Trophoblast cell (in vitro differentiated cells and primary cell): Measurements from ENCODE around the gene HCAR2.

ENCODE experiments used
- DNase-seq, 2 donors: peaks; one replicate each; pipeline ENCODE4 v3.0.0-alpha.2; 2016
- H2AFZ ChIP-seq: 2 replicates; pipeline ENCODE4 v1.6.1; 2013; ENCODE audit warnings: low read length, moderate library complexity, mild to moderate bottlenecking; ENCODE audit not compliant: insufficient read depth, poor library complexity
- H2AK5ac ChIP-seq: 2 replicates; pipeline ENCODE4 v1.6.1; 2013; ENCODE audit warnings: mild to moderate bottlenecking, low read length
- H2BK120ac ChIP-seq: 2 replicates; pipeline ENCODE4 v1.6.1; 2013; ENCODE audit warnings: low read length, mild to moderate bottlenecking, moderate library complexity; ENCODE audit not compliant: insufficient read depth, poor library complexity
- H2BK12ac ChIP-seq: 2 replicates; pipeline ENCODE4 v1.6.1; 2013; ENCODE audit warnings: mild to moderate bottlenecking, low read length, moderate library complexity
- H2BK5ac ChIP-seq: 2 replicates; pipeline ENCODE4 v1.6.1; 2013; ENCODE audit warnings: low read length, low read depth, moderate library complexity, mild to moderate bottlenecking; ENCODE audit not compliant: poor library complexity
- H3K14ac ChIP-seq: 2 replicates; pipeline ENCODE4 v1.6.1; 2013; ENCODE audit warnings: mild to moderate bottlenecking, low read length
- H3K18ac ChIP-seq: 2 replicates; pipeline ENCODE4 v1.6.1; 2013; ENCODE audit warnings: mild to moderate bottlenecking, low read length
- H3K23ac ChIP-seq: 2 replicates; pipeline ENCODE4 v1.6.1; 2013; ENCODE audit warnings: low read length
- H3K27ac ChIP-seq: 2 replicates; pipeline ENCODE4 v1.5.1; 2013; ENCODE audit warnings: low read depth, mild to moderate bottlenecking, inconsistent platforms, low read length, moderate library complexity
- H3K27me3 ChIP-seq: 2 replicates; pipeline ENCODE4 v1.6.1; 2013; ENCODE audit warnings: inconsistent platforms, mild to moderate bottlenecking, low read length, moderate library complexity; ENCODE audit not compliant: insufficient read depth
- H3K36me3 ChIP-seq, 2 experiments: 1 replicate in 1 of 2; 2 replicates in 1 of 2; pipeline ENCODE4 v1.6.1; 2013; ENCODE audit warnings: low read length in 2 of 2, mild to moderate bottlenecking in 2 of 2, moderate library complexity in 1 of 2; ENCODE audit not compliant: insufficient read depth in 2 of 2, control insufficient read depth in 1 of 2
- H3K4ac ChIP-seq: 2 replicates; pipeline ENCODE4 v1.6.1; 2013; ENCODE audit warnings: low read depth, mild to moderate bottlenecking, low read length, moderate library complexity
- H3K4me1 ChIP-seq, 2 experiments: 1 replicate in 1 of 2; 2 replicates in 1 of 2; pipeline ENCODE4 v1.6.1; 2013; ENCODE audit warnings: low read length in 2 of 2, mild to moderate bottlenecking in 2 of 2, moderate library complexity in 1 of 2; ENCODE audit not compliant: insufficient read depth in 2 of 2, control insufficient read depth in 1 of 2
- H3K4me2 ChIP-seq: 2 replicates; pipeline ENCODE4 v1.6.1; 2013; ENCODE audit warnings: inconsistent platforms, mild to moderate bottlenecking, low read length, moderate library complexity
- H3K4me3 ChIP-seq: 2 replicates; pipeline ENCODE4 v1.5.1; 2013; ENCODE audit warnings: mild to moderate bottlenecking, low read depth, low read length, inconsistent platforms
- H3K79me1 ChIP-seq: one replicate; pipeline ENCODE4 v1.6.1; 2013; ENCODE audit warnings: low read length
- H3K79me2 ChIP-seq: 2 replicates; pipeline ENCODE4 v1.6.1; 2013; ENCODE audit warnings: low read length, mild to moderate bottlenecking; ENCODE audit not compliant: control insufficient read depth, insufficient read depth, poor library complexity
- H3K9ac ChIP-seq: 2 replicates; pipeline ENCODE4 v1.6.1; 2013; ENCODE audit warnings: mild to moderate bottlenecking, low read length
- H3K9me3 ChIP-seq: 2 replicates; pipeline ENCODE4 v1.6.1; 2013; ENCODE audit warnings: low read depth, mild to moderate bottlenecking, control low read depth, inconsistent platforms, low read length; ENCODE audit not compliant: insufficient read depth
- H4K12ac ChIP-seq: 2 replicates; pipeline ENCODE4 v1.6.1; 2013; ENCODE audit warnings: low read depth, mild to moderate bottlenecking, low read length, moderate library complexity
- H4K8ac ChIP-seq: 2 replicates; pipeline ENCODE4 v1.6.1; 2013; ENCODE audit warnings: low read depth, mild to moderate bottlenecking, low read length, moderate library complexity
- H4K91ac ChIP-seq: one replicate; pipeline ENCODE4 v1.6.1; 2013; ENCODE audit warnings: low read depth, mild to moderate bottlenecking, low read length, moderate library complexity
- WGBS: extraction: QIAGEN DNeasy Blood & Tissue Kit; methylation state at CpG from one replicate; pipeline ENCODE4 v1.1.7; 2013; ENCODE audit warnings: missing lambda C conversion rate; ENCODE audit not compliant: insufficient read length, insufficient coverage; ENCODE audit errors: extremely low coverage; 5-methylcytosine and 5-hydroxymethylcytosine counted together

The HCAR2 gene

DNA sequence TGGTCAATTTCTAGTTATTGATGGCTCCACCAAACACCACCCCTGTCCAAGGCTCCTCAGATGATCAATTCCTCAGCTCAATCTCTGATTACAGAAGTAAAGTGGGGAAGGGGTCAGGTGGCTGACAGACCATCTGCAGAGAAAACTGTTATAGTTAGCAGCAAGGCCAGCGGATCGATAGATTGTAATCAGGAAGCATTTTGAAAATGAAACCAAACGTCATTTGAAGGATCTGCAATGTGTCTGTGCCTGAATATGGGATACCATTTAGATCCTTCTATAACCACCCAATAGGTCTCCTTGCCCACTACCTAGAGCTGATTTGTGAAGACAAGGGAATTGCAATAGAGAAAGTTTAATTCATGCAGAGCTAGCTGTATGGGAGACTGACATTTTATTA lies 11.6 kb downstream of the HCAR2 start:
- H4K91ac ChIP-seq = no peak overlapping the region
- H3K27ac ChIP-seq = no peak overlapping the region
- H4K12ac ChIP-seq = no peak overlapping the region
- no CpG with 5 or more reads among the region's 3 CpGs for WGBS
- H2AFZ ChIP-seq = no peak overlapping the region
- H3K23ac ChIP-seq = no peak overlapping the region
- no peak overlapping the region for H3K9ac ChIP-seq
- DNase-seq = no peak
- no peak overlapping the region for H3K4me3 ChIP-seq
- no peak overlapping the region for H2BK12ac ChIP-seq
- no peak overlapping the region for H3K4ac ChIP-seq
- H3K79me1 ChIP-seq = peaks cover 2% of the 10 kb centered on the region
- no peak overlapping the region for H3K4me2 ChIP-seq
- no peak overlapping the region for H3K14ac ChIP-seq
- no peak overlapping the region for H3K18ac ChIP-seq
- H3K36me3 ChIP-seq = no peaks in the 10 kb centered on the region
- H3K9me3 ChIP-seq = no peaks in the 10 kb centered on the region
- H2AK5ac ChIP-seq = no peak overlapping the region
- H3K27me3 ChIP-seq = no peaks in the 10 kb centered on the region
- no peak overlapping the region for H2BK120ac ChIP-seq
- H4K8ac ChIP-seq = no peak overlapping the region
- no peaks in the 10 kb centered on the region for H3K79me2 ChIP-seq
- H2BK5ac ChIP-seq = no peak overlapping the region
- peaks cover 6 to 8% of the 10 kb centered on the region in 2 experiments for H3K4me1 ChIP-seq

DNA sequence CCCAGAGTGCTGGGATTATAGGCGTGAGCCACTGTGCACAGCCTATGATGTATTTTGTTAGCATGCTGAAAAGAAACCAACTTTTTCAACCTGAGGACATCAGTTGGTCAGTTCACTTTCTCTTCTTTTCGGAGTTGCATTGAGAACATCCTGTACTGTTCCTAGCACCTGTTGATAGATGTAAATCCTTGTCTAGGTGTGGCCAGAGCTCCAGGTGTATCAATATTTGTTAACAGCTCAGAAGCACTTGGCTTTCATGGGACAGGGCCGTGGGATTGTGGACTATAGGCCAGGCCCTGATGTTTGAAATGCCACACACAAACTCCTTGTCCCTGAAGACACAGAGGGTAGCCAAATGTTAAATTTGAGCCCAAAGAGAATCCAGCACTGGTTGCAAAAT lies 14.9 kb downstream of the HCAR2 start:
- Histone ChIP-seq H2BK5ac (no peak overlapping the region), H2AK5ac (no peak overlapping the region), H3K4ac (no peak overlapping the region), H3K18ac (no peak overlapping the region), H3K4me3 (no peak overlapping the region), H2BK120ac (no peak overlapping the region), H2BK12ac (no peak overlapping the region), H3K4me2 (no peak overlapping the region), H3K23ac (no peak overlapping the region), H3K4me1 (peaks cover under 1 to 6% of the 10 kb centered on the region in 2 experiments), H4K91ac (no peak overlapping the region), H3K27me3 (no peaks in the 10 kb centered on the region), H4K12ac (no peak overlapping the region), H4K8ac (no peak overlapping the region), H3K9ac (no peak overlapping the region), H2AFZ (no peak overlapping the region), H3K27ac (no peak overlapping the region), H3K79me2 (no peaks in the 10 kb centered on the region), H3K14ac (no peak overlapping the region), H3K9me3 (no peaks in the 10 kb centered on the region), H3K36me3 (no peaks in the 10 kb centered on the region), H3K79me1 (no peaks in the 10 kb centered on the region)
- no peak for DNase-seq
- no CpG with 5 or more reads among the region's 3 CpGs for WGBS

- no peak overlapping the region for H2AK5ac ChIP-seq
- H3K27me3 ChIP-seq = no peaks in the 10 kb centered on the region
- H4K91ac ChIP-seq = no peak overlapping the region
- H3K27ac ChIP-seq = no peak overlapping the region
- H3K4me3 ChIP-seq = no peak overlapping the region
- H3K4ac ChIP-seq = no peak overlapping the region
- H3K79me2 ChIP-seq = no peaks in the 10 kb centered on the region
- no peak overlapping the region for H3K14ac ChIP-seq
- no peak overlapping the region for H4K8ac ChIP-seq
- H3K4me2 ChIP-seq = no peak overlapping the region
- no peak overlapping the region for H4K12ac ChIP-seq
- H2BK5ac ChIP-seq = no peak overlapping the region
- no peak overlapping the region for H2BK12ac ChIP-seq
- no peak overlapping the region for H3K23ac ChIP-seq
- no peaks in the 10 kb centered on the region for H3K36me3 ChIP-seq
- no CpG with 5 or more reads among the region's 5 CpGs for WGBS
- H3K79me1 ChIP-seq = no peaks in the 10 kb centered on the region
- H2BK120ac ChIP-seq = no peak overlapping the region
- H3K4me1 ChIP-seq = no peaks in the 10 kb centered on the region
- DNase-seq = no peak
- no peak overlapping the region for H3K9ac ChIP-seq
- H3K9me3 ChIP-seq = no peaks in the 10 kb centered on the region
- H2AFZ ChIP-seq = no peak overlapping the region
- no peak overlapping the region for H3K18ac ChIP-seq
These were observed 16.1 kb downstream of the HCAR2 start for GRCh38 chr12:122687086-122687485.

GRCh38 chr12:122686538-122686937 lies 16.6 kb downstream of the HCAR2 start:
- no peak overlapping the region for H3K23ac ChIP-seq
- H2BK120ac ChIP-seq = no peak overlapping the region
- no peak overlapping the region for H2AK5ac ChIP-seq
- H2BK12ac ChIP-seq = no peak overlapping the region
- no peak overlapping the region for H3K27ac ChIP-seq
- H3K36me3 ChIP-seq = no peaks in the 10 kb centered on the region
- H2AFZ ChIP-seq = no peak overlapping the region
- no peak overlapping the region for H3K18ac ChIP-seq
- H4K91ac ChIP-seq = no peak overlapping the region
- WGBS = no CpG with 5 or more reads among the region's 3 CpGs
- no peaks in the 10 kb centered on the region for H3K79me1 ChIP-seq
- H3K14ac ChIP-seq = no peak overlapping the region
- H3K79me2 ChIP-seq = no peaks in the 10 kb centered on the region
- no peaks in the 10 kb centered on the region for H3K9me3 ChIP-seq
- H3K9ac ChIP-seq = no peak overlapping the region
- H3K4me1 ChIP-seq = peaks cover 4% of the 10 kb centered on the region in 2 experiments
- H4K8ac ChIP-seq = no peak overlapping the region
- H4K12ac ChIP-seq = no peak overlapping the region
- H3K4me3 ChIP-seq = no peak overlapping the region
- no peak for DNase-seq
- no peak overlapping the region for H2BK5ac ChIP-seq
- H3K27me3 ChIP-seq = no peaks in the 10 kb centered on the region
- H3K4ac ChIP-seq = no peak overlapping the region
- no peak overlapping the region for H3K4me2 ChIP-seq
